ENCODE data around the gene KCNJ15. TPM values are rescaled to one million over a fixed set of nuclear protein-coding genes. Genes with fewer than 3 reads are reported as not detected.

Gene KCNJ15
- polyA plus RNA-seq, 2 of the 4 experiments (the other 2 are of a cell fraction) = 0.19 to 0.30 TPM

DNA sequence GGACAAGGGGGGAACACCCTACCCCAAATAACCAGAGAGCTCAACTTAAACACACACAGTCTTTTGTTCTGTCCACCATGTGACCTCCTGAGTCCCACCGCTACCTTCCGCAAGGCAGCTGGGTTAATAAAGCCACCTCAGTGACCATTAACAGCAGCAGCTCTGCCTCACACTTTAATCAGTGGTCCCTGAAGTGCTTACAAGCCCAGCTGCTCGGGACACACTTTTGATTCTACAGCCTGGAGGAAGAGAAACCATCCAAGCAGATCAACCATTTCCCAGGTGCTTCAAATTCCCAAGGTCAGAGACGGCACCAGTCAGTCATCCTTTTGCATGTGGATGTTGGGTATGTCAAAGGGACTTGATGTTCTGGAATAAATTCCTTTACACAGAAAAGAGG is 70.1 kb downstream of the KCNJ15 start:
- DNase-seq (ENCODE audit: low read depth in 1 of 2, low spot score in 1 of 2) = no peak
- POLR2A ChIA-PET = no interaction called here
- 53% methylated on average over 4 of the region's 4 CpGs for WGBS (ENCODE audit: missing lambda C conversion rate)
- H3K27ac ChIP-seq = peak overlapping the region in 1 of 2 experiments; percentile 64; a peak in 3 of 6 replicates
- FAIRE-seq = no peak
- no peak for ATAC-seq
- no peak overlapping the region for H3K4me2 ChIP-seq
- TF ChIP-seq CBX2 (IDR thresholded peaks at IDR 0.05; ENCODE audit: borderline replicate concordance, low read depth) = no peak
- TF ChIP-seq HOXA7 (CRISPR knock-in tag; IDR thresholded peaks at IDR 0.05) = no peak
- no peak for TF ChIP-seq CHD2 (IDR thresholded peaks at IDR 0.05; ENCODE audit: low read length, partially characterized antibody)
- no peak for TF ChIP-seq HDAC2 (IDR thresholded peaks at IDR 0.05)
- TF ChIP-seq MYC (IDR thresholded peaks at IDR 0.05; ENCODE audit: borderline replicate concordance, low read length) = no peak
- TF ChIP-seq FOSL2 (IDR thresholded peaks at IDR 0.05) = no peak
- TF ChIP-seq FOSL2 (CRISPR knock-in tag; IDR thresholded peaks at IDR 0.05) = no peak
- no peak for TF ChIP-seq ATOH8 (CRISPR knock-in tag; IDR thresholded peaks at IDR 0.05; ENCODE audit: low read depth)
- TF ChIP-seq JUN (IDR thresholded peaks at IDR 0.05) = no peak
- TF ChIP-seq KDM5A (IDR thresholded peaks at IDR 0.05) = no peak
- TF ChIP-seq EHF (CRISPR knock-in tag; IDR thresholded peaks at IDR 0.05) = no peak
- CTCF ChIA-PET = interaction anchor here (1.1 kb wide), 1 partner anchor 28 kb away, joined by 4 read pairs; no protein-coding TSS in a partner anchor
- no peaks in the 10 kb centered on the region for H3K9me3 ChIP-seq
- H3K4me1 ChIP-seq = peaks cover 22% of the 10 kb centered on the region; the same call in 2 of the 3 replicates
- no peak overlapping the region for H3K4me3 ChIP-seq

- H3K4me3 ChIP-seq = no peak overlapping the region
- no peak for ATAC-seq
- H3K4me2 ChIP-seq = no peak overlapping the region
- CTCF ChIA-PET = interaction anchor here (1.6 kb wide), 2 partner anchors 8 to 24 kb away, joined by 5 to 6 read pairs; no protein-coding TSS in a partner anchor
- peaks cover 22% of the 10 kb centered on the region; the same call in 2 of the 3 replicates for H3K4me1 ChIP-seq
- POLR2A ChIA-PET = no interaction called here
- WGBS (ENCODE audit: missing lambda C conversion rate) = 92% methylated on average over 1 of the region's 1 CpG
- TF ChIP-seq SREBF2 (IDR thresholded peaks at IDR 0.05) (no peak), MAX (IDR thresholded peaks at IDR 0.05) (no peak), PBX3 (IDR thresholded peaks at IDR 0.05) (no peak), MYC (IDR thresholded peaks at IDR 0.05; ENCODE audit: borderline replicate concordance, low read length) (no peak), POLR2A (IDR thresholded peaks at IDR 0.05; ENCODE audit: low read length) (no peak), EHMT2 (IDR thresholded peaks at IDR 0.05; ENCODE audit: low read depth) (no peak)
- TF ChIP-seq, protein P1, sequence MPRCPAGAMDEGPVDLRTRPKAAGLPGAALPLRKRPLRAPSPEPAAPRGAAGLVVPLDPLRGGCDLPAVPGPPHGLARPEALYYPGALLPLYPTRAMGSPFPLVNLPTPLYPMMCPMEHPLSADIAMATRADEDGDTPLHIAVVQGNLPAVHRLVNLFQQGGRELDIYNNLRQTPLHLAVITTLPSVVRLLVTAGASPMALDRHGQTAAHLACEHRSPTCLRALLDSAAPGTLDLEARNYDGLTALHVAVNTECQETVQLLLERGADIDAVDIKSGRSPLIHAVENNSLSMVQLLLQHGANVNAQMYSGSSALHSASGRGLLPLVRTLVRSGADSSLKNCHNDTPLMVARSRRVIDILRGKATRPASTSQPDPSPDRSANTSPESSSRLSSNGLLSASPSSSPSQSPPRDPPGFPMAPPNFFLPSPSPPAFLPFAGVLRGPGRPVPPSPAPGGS (IDR thresholded peaks at IDR 0.05) = no peak
- DNase-seq (ENCODE audit: low read depth in 1 of 2, low spot score in 1 of 2) = no peak
- H3K9me3 ChIP-seq = no peaks in the 10 kb centered on the region
- FAIRE-seq = no peak
- peak overlapping the region in 1 of 2 experiments; percentile 66; a peak in 2 of 6 replicates for H3K27ac ChIP-seq
These were observed 71.2 kb downstream of the KCNJ15 start for GRCh38 chr21:38327984-38328383.

- Histone ChIP-seq H3K27ac (peak overlapping the region in 1 of 2 experiments; percentile 51; a peak in 2 of 6 replicates), H3K9me3 (no peaks in the 10 kb centered on the region), H3K4me2 (no peak overlapping the region), H3K4me1 (peaks cover 10% of the 10 kb centered on the region; the same call in 2 of the 3 replicates), H3K4me3 (no peak overlapping the region)
- WGBS (ENCODE audit: missing lambda C conversion rate) = 47% methylated on average over 2 of the region's 2 CpGs
- no peak for FAIRE-seq
- no peak for ATAC-seq
- POLR2A ChIA-PET = no interaction called here
- CTCF ChIA-PET = interaction anchor here (1.6 kb wide), 2 partner anchors 10 to 23 kb away, joined by 5 to 6 read pairs; no protein-coding TSS in a partner anchor
- TF ChIP-seq FOXS1 (CRISPR knock-in tag; IDR thresholded peaks at IDR 0.05) (no peak), HOXB13 (CRISPR knock-in tag; IDR thresholded peaks at IDR 0.05; ENCODE audit: low read depth) (no peak), KDM1A (IDR thresholded peaks at IDR 0.05; ENCODE audit: low read depth) (no peak), MAFK (IDR thresholded peaks at IDR 0.05; ENCODE audit: partially characterized antibody) (no peak), BHLHE40 (IDR thresholded peaks at IDR 0.05; ENCODE audit: low read depth, low read length) (no peak), RCOR1 (IDR thresholded peaks at IDR 0.05; ENCODE audit: low read depth, low read length) (no peak), MAZ (IDR thresholded peaks at IDR 0.05; ENCODE audit: borderline replicate concordance, low read depth, low read length) (no peak), RNF2 (IDR thresholded peaks at IDR 0.05; ENCODE audit: borderline replicate concordance, low read depth) (no peak), EHF (CRISPR knock-in tag; IDR thresholded peaks at IDR 0.05) (no peak), GATA3 (IDR thresholded peaks at IDR 0.05; ENCODE audit: borderline replicate concordance) (no peak), POLR2A (IDR thresholded peaks at IDR 0.05; ENCODE audit: low read length) (no peak), TFCP2L1 (CRISPR knock-in tag; IDR thresholded peaks at IDR 0.05) (no peak), FOSL2 (IDR thresholded peaks at IDR 0.05) (no peak), FOSL2 (CRISPR knock-in tag; IDR thresholded peaks at IDR 0.05) (no peak), SMC3 (IDR thresholded peaks at IDR 0.05) (no peak)
- TF ChIP-seq, protein P1 (IDR thresholded peaks at IDR 0.05) = no peak
- no peak for DNase-seq (ENCODE audit: low read depth in 1 of 2, low spot score in 1 of 2)
These were observed 72.4 kb downstream of the KCNJ15 start for GRCh38 chr21:38329162-38329561.
